PC-3 (cell line): ENCODE measurements around the gene ARL13B. TPM values are rescaled to one million over a fixed set of nuclear protein-coding genes. Genes with fewer than 3 reads are reported as not detected.

Source experiments
- ATAC-seq: fragments of 200-7000 bp; cut with Tn5 transposase; 2 replicates; pipeline ENCODE4 v1.9.1; 2020; ENCODE audit warnings: mild to moderate bottlenecking, moderate library complexity
- BruUV-seq: library from RNA; stranded (reverse); fragments of 400-500 nt; replicated peaks from 2 replicates; lab custom pipeline; 2021; lab: Mats Ljungman, UMichigan
- CTCF ChIA-PET: fragments of 300-600 bp; sonication (Branson Sonifier 250); formaldehyde crosslinking; loops from one replicate; lab custom pipeline; 2022; ENCODE audit warnings: antibody characterized with exemption; lab: Charles Lee
- POLR2A ChIA-PET: fragments of 300-600 bp; sonication (Branson Sonifier 250); formaldehyde crosslinking; loops from one replicate; lab custom pipeline; 2022; ENCODE audit warnings: antibody characterized with exemption; ENCODE audit not compliant: unreplicated experiment; lab: Charles Lee
- DNase-seq: peaks from one replicate; pipeline ENCODE4 v3.0.0-alpha.2; 2015
- H2AFZ ChIP-seq: fragments of 300-600 bp; sonication (generic); 2 replicates; pipeline ENCODE4 v1.6.0; 2016; ENCODE audit warnings: antibody characterized with exemption, low read length
- H3F3A ChIP-seq: fragments of 300-600 bp; sonication (generic); one replicate; pipeline ENCODE4 v1.6.0; 2017; ENCODE audit warnings: antibody characterized with exemption, low read length, control low read depth, mild to moderate bottlenecking; ENCODE audit not compliant: unreplicated experiment
- H3K27ac ChIP-seq: fragments of 300-600 bp; sonication (generic); 2 replicates; pipeline ENCODE4 v1.5.1; 2016; ENCODE audit warnings: mild to moderate bottlenecking, low read length
- H3K27me3 ChIP-seq: fragments of 300-600 bp; sonication (generic); 2 replicates; pipeline ENCODE4 v1.6.1; 2016; ENCODE audit warnings: low read length, mixed read lengths
- H3K36me3 ChIP-seq: fragments of 300-600 bp; sonication (generic); 2 replicates; pipeline ENCODE4 v1.6.1; 2016; ENCODE audit warnings: low read depth, mixed run types, low read length, mixed read lengths
- H3K4me1 ChIP-seq: fragments of 300-600 bp; sonication (generic); 2 replicates; pipeline ENCODE4 v1.5.1; 2016; ENCODE audit warnings: low read length; ENCODE audit not compliant: insufficient read depth
- H3K4me2 ChIP-seq: fragments of 300-600 bp; sonication (generic); 2 replicates; pipeline ENCODE4 v1.6.0; 2016; ENCODE audit warnings: low read length
- H3K4me3 ChIP-seq: fragments of 300-600 bp; sonication (generic); 2 replicates; pipeline ENCODE4 v1.5.1; 2016; ENCODE audit warnings: mild to moderate bottlenecking, low read length, mixed read lengths
- H3K79me2 ChIP-seq: fragments of 300-600 bp; sonication (generic); 2 replicates; pipeline ENCODE4 v1.6.1; 2017; ENCODE audit warnings: low read length, mixed read lengths
- H3K9ac ChIP-seq: fragments of 300-600 bp; sonication (generic); 2 replicates; pipeline ENCODE4 v1.6.0; 2016; ENCODE audit warnings: mild to moderate bottlenecking, low read length
- H3K9me2 ChIP-seq: fragments of 300-600 bp; sonication (generic); replicated peaks from 2 replicates; pipeline ENCODE4 v1.6.1; 2016; ENCODE audit warnings: mixed run types, low read length, mixed read lengths
- H3K9me3 ChIP-seq: fragments of 300-600 bp; sonication (generic); 2 replicates; pipeline ENCODE4 v1.6.1; 2016; ENCODE audit warnings: low read length, mixed read lengths
- H4K20me1 ChIP-seq: fragments of 300-600 bp; sonication (generic); 2 replicates; pipeline ENCODE4 v1.6.1; 2016; ENCODE audit warnings: low read length, mixed read lengths
- CTCF ChIP-seq: fragments of 300-600 bp; sonication (generic); conservative IDR thresholded peaks from 2 replicates; pipeline ENCODE4 v1.5.1; 2017; ENCODE audit warnings: antibody characterized with exemption, low read depth, mild to moderate bottlenecking, low read length
- EZH2phosphoT487 ChIP-seq: fragments of 300-600 bp; sonication (generic); IDR thresholded peaks from 2 replicates; pipeline ENCODE4 v1.6.1; 2018; ENCODE audit warnings: mild to moderate bottlenecking, antibody characterized with exemption, low read length, borderline replicate concordance
- intact Hi-C: fragments of 100-400 bp; cut with micrococcal nuclease; formaldehyde crosslinking; loops from 2 replicates; pipeline ENCODE4 v1.9.0; 2023
- total RNA-seq: library from RNA; depleted of rRNA; stranded (reverse); fragments of >200 nt; gene quantifications from 2 replicates; pipeline ENCODE4 v1.2.3, GENCODE V29; 2014; rRNA removed

Gene ARL13B
- total RNA-seq, 1 experiment from 2014 or later = 10.7 TPM

DNA sequence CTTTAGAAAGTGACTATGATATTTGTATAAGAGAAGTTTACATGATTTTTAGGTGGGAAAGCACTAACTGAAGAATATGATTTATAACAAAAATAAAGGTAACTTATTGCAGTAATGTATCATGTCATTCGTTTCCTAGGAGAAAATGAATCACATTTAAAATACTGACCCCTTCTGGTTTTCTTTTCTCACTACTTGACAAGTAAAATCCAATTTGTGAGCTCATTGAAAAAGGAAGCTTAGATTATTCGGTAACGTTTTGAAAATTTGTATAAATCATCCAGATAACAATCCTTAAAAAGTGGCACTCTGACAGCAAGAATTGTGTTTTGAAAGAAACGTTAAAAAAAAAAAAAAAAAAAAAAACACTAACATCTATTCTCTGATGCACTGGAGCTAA lies 121.9 kb downstream of the ARL13B start:
- H3K4me2 ChIP-seq = no peak overlapping the region
- no peaks in the 10 kb centered on the region for H3K79me2 ChIP-seq
- H3K36me3 ChIP-seq = no peaks in the 10 kb centered on the region
- ChIA-PET CTCF (interaction anchor here (0.6 to 0.8 kb wide), 5 partner anchors 26 to 188 kb away, joined by 3 to 6 read pairs (median 4); partner anchors contain the start of genes DHFR2 and NSUN3), POLR2A (no interaction called here)
- no TSS peak for BruUV-seq
- no peaks in the 10 kb centered on the region for H3K27me3 ChIP-seq
- H3F3A ChIP-seq = no peaks in the 10 kb centered on the region
- intact Hi-C loops = loop anchor here (1.0 kb wide), 1 partner anchor 98 kb away; no protein-coding TSS in a partner anchor
- H3K9me2 ChIP-seq = no peaks in the 10 kb centered on the region
- no peak overlapping the region for H2AFZ ChIP-seq
- TF ChIP-seq EZH2phosphoT487 (no peak), CTCF (peak; percentile 59)
- no peaks in the 10 kb centered on the region for H3K9me3 ChIP-seq
- no peaks in the 10 kb centered on the region for H3K4me1 ChIP-seq
- no peak overlapping the region for H3K9ac ChIP-seq
- H4K20me1 ChIP-seq = no peaks in the 10 kb centered on the region
- H3K27ac ChIP-seq = no peak overlapping the region
- ATAC-seq (no peak; the same call in 1 of the 2 replicates), DNase-seq (peak; percentile 58)
- H3K4me3 ChIP-seq = no peak overlapping the region

Other genes starting within 250 kb of the ARL13B start
- gene PROS1, start 6.3 kb upstream of the ARL13B start, total RNA-seq = 5.5 and 5.8 TPM in 2 replicates
- not detected in 2 replicates for gene STX19, start 48.4 kb downstream of the ARL13B start, total RNA-seq
- gene DHFR2, start 82.8 kb downstream of the ARL13B start, total RNA-seq = 2.2 and 2.6 TPM in 2 replicates
- 4.4 and 5.3 TPM in 2 replicates for gene NSUN3, start 82.9 kb downstream of the ARL13B start, total RNA-seq